NCI-H524 (cell line): ENCODE results near the gene FADD.
"Not testable (repeated sequence)": the region's sequence is repeated elsewhere in the genome, so short reads cannot be mapped to it uniquely, and the experiment has no call there.

Experiments
- DNase-seq, 2 experiments: peaks; one replicate each; lab custom pipeline; 2025; lab: John Stamatoyannopoulos, UW

Gene FADD

DNA sequence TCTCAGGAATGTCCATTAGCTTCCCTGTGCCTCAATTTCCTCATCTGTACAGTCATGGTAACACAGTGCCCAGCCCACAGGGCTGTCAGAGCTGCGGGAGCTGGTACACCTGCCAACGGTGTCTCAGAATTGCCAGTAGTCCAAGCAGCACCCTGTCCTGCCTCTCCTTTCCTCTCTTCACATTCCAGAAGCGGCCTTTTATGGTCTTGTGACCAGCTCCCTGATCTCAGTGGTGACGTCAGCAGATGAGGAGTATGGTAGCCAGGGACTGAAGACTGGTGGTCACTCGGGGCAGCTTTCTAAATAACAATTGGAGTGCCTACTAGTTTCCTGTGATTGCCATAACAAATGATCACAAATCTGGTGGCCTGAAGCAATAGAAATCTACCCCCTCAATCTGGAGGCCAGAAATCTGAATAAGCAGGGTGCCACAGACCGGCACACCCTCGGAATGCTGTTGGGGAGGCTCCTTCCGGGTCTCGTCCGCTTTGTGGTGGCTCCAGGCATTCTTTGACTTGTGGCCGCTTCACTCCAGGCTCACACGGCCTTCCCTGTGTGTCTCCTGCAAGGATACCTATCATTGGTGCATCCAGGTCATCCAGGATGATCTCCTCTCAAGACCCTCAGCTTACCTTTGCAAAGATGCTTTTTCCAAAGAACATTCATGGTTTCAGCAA is 2.1 kb downstream of the FADD start:
- DNase-seq: no peak

DNA sequence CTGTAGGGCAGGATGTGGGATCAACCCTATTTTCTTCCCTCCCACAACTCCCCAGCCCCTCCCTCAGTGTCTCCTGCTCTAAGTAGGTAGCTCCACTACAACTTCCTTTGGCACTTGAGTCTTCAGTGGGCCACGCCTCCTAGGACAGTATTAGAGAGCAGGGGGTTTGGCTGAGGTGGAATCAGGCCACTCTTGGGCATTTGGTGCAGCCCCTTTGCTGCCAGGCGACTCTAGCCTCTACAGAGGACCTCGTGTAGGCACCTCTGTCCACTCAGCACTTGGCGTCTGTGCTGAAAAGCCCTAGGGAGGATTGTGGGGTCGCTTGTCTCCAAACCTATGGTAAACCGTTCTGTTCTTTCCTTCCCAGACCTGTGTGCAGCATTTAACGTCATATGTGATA is 2.7 kb downstream of the FADD start:
- no peak for DNase-seq

DNA sequence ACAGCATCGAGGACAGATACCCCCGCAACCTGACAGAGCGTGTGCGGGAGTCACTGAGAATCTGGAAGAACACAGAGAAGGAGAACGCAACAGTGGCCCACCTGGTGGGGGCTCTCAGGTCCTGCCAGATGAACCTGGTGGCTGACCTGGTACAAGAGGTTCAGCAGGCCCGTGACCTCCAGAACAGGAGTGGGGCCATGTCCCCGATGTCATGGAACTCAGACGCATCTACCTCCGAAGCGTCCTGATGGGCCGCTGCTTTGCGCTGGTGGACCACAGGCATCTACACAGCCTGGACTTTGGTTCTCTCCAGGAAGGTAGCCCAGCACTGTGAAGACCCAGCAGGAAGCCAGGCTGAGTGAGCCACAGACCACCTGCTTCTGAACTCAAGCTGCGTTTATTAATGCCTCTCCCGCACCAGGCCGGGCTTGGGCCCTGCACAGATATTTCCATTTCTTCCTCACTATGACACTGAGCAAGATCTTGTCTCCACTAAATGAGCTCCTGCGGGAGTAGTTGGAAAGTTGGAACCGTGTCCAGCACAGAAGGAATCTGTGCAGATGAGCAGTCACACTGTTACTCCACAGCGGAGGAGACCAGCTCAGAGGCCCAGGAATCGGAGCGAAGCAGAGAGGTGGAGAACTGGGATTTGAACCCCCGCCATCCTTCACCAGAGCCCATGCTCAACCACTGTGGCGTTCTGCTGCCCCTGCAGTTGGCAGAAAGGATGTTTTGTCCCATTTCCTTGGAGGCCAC is 3.3 kb downstream of the FADD start:
- DNase-seq: no peak

DNA sequence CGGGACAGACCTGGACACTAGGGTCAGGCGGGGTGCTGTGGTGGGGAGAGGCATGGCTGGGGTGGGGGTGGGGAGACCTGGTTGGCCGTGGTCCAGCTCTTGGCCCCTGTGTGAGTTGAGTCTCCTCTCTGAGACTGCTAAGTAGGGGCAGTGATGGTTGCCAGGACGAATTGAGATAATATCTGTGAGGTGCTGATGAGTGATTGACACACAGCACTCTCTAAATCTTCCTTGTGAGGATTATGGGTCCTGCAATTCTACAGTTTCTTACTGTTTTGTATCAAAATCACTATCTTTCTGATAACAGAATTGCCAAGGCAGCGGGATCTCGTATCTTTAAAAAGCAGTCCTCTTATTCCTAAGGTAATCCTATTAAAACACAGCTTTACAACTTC is 3.9 kb downstream of the FADD start:
- DNase-seq: no peak

DNA sequence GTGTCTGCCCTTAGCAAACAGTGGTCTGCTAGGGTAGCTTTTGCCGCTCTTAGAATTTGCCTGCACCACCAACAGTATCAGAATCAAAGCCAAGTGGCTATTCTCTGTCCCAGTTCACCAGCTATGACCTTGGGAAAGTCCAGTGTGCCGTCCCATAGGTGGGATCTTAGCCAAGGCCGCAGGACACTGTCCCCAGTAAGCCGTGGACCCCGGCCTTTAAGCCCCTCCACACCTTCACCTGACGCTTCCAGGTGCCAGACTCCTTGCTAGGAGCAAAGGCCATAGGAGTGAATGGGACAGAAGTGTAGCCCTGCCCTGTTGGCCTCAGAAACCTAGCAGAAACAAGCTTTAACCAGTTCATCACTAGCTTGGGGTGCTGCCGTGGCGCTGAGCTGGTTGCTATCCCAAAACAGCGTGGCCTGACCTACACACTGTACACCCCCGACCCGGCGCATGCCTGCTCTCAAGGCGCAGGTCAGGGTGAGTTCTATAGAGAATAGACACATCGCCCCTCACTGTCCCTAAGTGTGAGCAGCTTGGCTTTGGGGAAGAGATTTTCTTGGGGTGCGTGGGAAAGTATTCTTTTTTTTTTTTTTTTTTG is 4.5 kb downstream of the FADD start:
- no peak for DNase-seq

DNA sequence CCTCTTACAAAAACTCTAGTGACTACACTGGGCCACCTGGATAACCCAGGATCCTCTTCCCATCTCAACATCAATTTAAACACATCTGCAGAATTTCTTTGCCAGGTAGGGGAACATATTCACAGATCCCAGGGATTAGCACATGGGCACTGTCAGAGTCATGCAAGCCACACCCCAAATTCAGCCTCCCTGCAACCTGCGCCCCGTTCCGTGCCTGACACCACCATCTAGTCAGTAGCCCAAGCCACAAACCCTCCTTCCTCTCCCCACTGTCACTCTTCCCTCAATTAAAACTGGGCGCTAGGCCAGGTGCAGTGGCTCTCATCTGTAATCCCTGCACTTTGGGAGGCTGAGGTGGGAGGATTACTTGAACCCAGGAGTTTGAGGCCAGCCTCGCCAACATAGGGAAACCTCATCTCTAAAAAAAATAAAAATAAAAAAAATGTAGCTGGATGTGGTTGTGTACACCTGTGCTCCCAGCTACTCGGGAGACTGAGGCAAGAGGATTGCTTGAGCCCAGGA is 6.4 kb downstream of the FADD start:
- DNase-seq: no peak

DNA sequence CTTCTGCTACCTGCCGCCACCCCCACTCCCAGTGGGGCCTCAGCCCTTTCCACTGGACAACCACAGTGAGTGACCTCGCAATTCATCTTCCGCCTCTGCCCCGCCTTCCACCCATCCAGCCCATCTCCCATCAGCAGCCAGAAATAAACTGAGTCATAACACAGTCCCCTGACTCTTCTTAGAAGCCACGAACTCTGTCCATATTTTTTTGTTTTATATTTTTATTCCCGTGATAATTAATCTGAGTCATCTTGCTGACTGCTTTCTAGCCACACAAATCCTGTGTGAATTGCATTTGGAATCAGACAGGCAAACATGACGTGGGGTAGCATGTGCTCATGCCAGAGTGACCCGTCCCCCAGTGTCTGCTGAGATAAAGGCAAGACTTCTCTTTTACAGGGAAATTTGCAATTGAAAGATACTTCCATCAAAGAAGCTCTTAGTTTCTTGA is 7.0 kb downstream of the FADD start:
- no peak for DNase-seq

DNA sequence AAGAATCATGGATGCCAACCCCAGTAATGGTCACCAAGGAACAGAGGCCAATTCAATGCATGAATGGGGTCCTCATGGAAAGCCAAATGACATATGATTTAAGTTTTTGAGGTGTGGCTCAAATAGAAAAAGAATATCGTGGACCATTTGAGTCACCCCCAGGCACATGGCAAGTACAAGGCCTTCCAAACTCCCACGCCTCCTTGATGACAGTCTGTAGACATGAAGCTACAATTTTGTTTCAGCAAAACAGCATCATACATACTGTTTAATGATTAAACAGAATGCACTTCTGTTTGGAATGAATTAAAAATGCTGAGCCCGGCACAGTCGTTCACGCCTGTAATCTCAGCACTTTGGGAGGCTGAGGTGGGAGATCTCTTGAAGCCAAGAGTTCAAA is 7.4 kb downstream of the FADD start:
- DNase-seq: no peak

DNA sequence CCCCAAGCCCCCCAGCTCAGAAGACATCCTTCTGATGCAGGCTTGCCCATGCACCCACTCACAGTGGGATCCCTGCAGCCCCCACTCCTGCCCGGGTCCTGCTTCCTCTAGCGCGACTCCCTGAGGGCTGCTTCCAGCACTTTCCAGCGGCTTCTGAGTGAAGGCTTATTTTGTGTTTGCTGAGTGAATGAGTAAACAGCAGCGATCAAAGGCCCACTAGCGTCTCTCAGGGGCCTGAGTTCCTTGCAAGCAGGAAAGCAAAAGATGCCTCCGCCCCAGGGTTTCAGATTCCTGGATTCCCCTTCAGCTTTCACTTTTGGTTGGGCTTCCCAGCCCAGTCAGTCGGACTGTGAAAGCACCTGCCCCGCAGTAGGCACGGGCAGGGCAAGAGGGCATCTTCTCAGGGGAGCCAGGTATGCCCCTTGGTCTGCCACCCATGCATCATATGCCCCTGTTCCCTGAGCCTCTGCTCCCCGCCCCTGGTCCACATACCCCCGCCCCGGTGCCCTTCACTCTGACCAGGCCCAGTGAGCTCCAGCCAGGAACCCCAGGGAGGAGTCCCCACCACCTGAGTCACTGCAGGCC is 9.2 kb downstream of the FADD start:
- DNase-seq: no peak

DNA sequence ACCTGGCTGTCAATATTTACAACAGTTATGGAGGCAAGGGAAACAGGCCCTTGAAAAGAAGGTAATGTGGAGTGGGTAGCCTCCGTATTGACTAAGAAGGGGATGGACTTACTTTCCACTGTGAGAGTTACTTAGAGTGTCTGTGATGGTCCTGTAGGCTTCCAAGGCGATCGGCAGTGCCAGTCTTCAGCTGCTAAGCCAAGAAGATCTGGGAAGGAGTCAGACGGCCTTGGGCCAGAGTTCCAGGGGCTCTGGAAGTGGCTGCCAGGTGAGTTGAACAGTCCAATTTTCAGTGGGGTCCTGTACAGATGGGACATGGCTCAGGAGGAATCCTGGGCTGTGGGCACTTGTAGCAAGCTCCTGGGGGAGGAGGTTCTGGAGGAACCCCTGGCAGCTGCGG is 14.3 kb downstream of the FADD start:
- DNase-seq: not testable (repeated sequence)

DNA sequence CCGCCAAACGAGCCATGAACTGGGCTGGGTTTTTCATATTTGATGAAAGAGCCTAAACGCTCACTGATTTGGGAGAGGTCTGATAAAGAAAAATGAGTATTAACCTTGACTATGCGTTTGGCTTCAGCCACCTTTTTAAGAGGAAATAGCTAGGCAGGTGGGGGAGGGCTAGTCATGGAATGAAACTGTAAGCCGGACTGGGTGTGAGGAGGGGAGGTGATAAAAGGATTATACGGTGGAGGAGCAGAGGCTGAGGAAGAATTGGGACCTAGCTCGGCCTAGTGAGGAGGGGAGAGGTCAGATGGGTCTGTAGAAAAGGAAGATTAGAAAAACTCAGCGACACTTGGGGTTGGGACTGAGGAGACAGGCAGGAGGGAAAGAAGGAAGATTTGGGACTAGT is 15.0 kb downstream of the FADD start:
- DNase-seq: not testable (repeated sequence)

DNA sequence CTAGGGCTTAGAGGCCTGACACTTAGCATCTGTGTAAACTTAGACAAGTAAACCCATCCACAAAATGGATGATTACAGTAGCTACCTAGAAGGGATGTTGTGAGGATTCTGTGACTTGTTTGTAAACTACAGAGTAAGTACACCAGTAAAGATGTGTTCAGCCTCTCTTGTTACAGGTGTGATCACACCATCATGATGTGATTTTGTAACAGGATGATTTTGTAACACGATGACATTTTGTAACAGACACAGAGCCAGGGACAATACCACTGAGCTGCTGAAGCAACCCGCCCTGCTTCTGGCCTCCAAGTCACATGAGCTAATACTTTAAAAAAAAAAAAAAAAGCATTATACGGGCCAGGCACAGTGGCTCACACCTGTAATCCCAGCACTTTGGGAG is 17.0 kb downstream of the FADD start:
- no peak for DNase-seq

DNA sequence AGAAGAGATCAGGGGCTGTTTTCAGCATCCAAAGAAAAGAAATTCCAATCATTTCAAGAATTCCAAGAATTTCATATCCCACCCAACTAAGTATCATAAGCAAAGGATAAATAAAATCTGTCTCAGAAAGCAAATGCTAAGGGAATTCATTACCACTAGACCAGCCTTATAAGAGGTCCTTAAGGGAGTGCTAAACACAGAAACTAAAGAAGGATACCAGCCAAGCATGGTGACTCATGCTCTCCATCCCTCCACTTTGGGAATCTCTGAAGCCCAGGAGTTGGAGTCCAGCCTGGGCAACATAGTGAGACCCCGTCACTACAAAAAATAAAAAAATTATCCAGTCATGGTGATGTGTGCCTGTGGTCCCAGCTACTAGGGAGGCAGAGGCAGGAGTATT is 17.8 kb downstream of the FADD start:
- DNase-seq: no peak

DNA sequence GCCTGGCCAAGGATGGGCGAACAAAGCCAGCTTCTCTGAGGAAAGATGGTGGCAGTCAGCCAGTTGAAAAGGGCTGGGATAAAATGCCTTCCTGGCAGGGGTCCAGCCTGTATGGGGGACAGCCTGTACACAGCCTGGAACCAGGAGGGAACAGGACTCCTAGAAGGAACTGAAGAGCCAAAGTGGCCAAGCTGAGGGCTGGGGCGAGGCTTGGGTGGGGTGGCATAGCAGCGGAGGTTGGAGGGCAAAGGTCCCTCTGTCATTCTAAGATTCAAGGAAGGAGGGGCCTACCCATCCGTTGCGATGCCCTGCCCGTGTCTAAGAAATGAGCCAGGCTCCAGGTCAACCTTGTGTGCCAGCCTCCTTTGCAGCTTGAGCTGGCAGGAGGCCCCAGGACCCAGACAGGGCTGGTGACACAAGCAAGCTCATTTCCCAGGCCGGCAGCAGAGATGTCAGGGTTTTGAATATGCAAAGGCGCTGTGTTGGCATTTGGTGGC is 22.6 kb downstream of the FADD start:
- no peak for DNase-seq

DNA sequence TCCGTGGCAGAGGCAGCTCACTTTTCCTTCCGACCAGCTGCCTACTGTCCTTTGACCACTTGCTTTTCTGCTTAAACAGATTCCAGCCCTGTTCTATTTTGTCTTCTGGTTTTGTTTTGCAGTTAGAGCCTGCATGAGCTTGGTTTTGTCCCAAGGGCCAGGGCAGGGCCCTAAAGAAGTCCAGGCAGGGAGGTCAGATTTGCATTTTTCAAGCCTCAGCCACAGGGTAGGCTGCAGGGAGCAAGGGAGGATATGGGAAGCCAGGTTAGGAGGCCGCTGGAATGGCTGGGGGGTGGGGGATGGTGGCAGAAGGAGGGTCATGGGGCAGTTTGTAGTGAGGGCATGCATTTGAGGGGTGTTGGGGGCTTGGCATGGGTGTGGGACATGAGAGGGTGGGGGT is 23.1 kb downstream of the FADD start:
- no peak for DNase-seq

DNA sequence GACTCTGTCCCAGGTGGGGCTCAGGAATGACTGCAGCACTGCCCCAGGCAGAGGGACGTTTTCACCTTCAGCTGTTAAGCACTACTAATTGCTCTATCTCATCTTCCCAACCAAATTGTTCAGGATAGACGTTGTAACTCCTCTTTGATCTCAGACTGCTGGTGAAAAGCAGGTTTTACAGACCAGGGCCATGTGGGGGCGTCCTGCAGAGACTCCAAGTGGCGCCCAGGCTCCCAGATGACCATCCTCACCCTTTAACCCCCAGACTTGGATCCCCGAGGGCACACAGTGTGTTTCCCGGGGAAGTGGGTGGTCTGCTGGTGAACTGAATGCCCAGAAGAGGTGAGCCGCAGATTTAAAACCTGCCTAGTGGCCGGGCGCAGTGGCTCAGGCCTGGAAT is 23.9 kb downstream of the FADD start:
- no peak for DNase-seq

DNA sequence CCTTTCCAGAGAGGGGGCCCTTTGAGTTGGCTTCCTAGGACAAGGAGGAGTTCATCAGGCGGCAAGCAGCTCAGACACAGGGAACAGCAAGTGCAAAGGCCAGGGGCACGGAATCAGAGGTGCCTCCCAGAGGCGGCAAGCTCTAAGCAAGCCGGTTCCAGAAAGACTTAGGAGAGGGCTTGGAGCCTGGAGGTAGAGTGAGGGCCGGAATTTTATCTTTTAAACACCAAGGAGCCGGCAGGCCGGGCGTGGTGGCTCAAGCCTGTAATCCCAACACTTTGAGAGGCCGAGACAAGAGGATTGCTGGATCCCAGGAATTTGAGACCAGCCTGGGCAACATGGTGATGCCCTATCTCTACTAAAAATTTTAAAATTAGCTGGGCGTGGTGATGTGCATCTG is 26.6 kb downstream of the FADD start:
- DNase-seq: no peak

DNA sequence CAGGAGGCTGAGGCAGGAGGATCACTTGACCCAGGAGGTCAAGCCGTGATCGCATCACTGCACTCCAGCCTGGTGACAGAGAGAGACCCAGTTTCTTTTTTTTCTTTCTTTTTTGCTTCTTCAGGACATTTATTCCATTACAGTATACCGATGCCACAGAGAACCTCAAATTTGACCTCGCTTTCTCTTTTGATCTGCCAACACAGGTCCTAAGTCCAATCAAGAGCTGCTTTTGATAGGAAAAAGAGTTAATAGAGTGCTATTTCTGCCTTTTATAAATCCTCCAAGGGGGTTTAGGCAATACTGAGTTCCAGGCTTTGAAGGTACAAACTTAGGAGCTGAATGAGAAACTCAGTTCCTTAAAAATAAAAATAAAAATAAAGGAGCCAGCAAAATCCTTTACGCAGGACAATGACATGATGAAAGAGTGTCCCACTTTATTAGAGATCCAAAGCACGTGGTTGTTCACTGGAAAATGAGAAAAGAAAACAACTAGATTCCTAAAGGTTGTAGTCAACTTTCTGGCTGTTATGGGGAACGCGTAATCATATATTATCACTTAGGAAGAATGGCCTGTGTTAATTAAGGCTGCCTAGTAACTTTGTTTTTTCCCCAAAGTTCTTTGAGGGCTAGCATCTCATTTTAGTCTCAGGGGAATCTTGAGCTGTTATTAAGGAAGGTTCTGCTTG is 27.2 kb downstream of the FADD start:
- no peak for DNase-seq

DNA sequence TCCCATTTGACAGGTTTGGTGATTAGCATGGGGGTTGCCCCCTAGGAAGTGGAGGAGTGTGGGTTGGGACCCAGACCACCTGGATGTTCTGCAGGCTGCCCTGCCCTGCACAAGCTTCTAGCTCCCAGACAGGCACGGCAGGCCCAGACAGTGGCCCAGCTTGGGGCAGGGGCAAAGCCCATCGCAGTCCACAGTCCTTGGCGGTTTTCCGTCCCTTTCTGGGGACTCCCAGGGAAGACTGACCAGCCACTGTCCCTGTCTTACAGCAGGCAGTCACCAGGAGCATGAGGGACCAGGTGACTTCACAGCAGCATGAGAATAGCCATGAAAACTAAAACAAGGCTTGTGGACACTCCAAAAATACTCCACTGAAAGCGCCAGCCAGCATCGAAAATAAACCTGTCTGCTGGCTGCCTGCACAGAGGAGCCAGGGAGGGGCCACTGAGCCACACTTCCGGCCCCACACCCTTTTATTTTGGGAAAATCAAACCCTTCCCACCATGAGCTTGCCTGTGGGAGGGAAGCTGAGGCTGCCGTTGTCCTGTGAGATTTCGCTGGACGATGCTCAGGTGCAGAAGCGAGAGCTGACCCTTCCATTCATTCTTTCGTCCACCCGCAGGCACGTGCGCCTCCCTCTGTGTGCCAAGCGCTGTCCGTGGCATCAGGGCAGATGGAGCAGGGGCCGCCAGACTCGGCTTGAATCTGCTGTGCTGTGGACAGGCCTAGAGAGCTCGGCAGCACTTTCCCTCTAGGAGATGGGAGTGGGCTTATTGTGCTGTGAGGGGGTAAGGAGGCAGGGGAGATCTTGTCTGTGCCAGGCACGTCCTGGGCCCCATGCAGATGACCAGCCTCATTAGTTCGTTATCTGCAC is 28.0 kb downstream of the FADD start:
- no peak for DNase-seq

DNA sequence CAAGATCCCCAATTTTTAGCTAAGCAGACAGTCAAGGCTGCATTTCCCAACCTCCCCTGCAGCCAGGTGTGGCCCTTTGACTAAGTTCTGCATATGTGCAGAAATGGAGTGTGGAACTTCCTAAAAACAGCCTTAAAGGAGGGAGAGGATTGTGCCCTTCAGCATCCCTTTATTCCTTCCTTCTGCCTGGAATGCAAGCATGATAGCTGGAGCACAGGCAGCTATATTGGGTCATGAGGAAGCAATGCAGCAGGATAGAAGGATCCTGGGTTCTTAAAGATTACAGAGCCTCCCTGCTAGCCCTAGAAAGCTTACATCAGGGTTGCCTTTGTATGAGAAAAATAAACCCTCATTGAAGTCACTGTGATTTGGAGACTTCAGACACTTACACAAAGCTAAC is 29.9 kb downstream of the FADD start:
- DNase-seq: no peak

DNA sequence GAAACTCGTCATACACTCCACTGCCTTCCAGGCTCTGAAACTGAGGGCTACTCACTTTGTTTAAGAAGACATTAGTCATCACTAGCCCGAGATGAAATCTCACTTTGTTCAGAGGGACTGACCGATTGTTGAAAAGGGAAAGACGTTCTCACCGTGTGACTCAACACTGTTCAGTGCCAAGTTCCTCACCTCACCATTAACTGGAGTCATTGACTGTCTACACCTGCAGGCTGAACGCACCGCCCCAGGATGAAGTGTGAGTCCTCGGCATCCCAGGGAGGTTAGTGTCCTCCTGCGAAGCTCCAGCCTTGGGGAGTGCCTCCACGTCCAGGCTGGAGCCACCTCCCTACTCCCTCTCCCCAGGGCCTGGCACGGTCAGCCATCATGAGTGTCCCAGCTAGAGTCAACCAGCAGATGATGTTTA is 30.4 kb downstream of the FADD start:
- no peak for DNase-seq
